ENCODE results near the gene EMP2.
A peak's percentile ranks its signal among the peaks of the same experiment; 100 is the strongest.

Gene EMP2

DNA sequence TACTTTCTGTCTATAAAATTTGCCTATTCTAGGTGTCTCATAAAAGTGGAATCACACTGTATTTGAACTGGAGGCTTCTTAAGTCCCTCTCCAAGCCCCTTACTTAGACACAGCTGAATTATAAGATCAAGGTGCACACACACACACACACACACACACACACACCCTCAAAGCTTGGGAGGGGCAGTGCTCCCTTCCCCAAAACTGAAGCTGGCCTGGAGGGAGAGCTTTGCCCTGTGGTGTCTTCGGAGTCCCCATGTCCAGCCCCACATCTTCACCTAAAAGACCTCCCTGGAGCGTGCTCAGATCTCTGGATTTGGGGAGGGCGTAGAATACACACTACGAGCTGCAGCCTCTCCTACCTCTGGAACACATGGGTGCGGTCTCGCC, 828 bp downstream of the EMP2 start:
- no peaks in the 10 kb centered on the region for H3K27me3 ChIP-seq (ENCODE audit: insufficient read depth, low read depth, severe bottlenecking)
- peak; percentile 10 for DNase-seq
- no peaks in the 10 kb centered on the region; the same call in 1 of the 2 replicates for H3K36me3 ChIP-seq
- TF ChIP-seq, protein P1, sequence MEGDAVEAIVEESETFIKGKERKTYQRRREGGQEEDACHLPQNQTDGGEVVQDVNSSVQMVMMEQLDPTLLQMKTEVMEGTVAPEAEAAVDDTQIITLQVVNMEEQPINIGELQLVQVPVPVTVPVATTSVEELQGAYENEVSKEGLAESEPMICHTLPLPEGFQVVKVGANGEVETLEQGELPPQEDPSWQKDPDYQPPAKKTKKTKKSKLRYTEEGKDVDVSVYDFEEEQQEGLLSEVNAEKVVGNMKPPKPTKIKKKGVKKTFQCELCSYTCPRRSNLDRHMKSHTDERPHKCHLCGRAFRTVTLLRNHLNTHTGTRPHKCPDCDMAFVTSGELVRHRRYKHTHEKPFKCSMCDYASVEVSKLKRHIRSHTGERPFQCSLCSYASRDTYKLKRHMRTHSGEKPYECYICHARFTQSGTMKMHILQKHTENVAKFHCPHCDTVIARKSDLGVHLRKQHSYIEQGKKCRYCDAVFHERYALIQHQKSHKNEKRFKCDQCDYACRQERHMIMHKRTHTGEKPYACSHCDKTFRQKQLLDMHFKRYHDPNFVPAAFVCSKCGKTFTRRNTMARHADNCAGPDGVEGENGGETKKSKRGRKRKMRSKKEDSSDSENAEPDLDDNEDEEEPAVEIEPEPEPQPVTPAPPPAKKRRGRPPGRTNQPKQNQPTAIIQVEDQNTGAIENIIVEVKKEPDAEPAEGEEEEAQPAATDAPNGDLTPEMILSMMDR (IDR thresholded peaks at IDR 0.05; ENCODE audit: low read depth, low read length): no peak
- peak overlapping the region; percentile 67 for H3K4me3 ChIP-seq (ENCODE audit: low read depth, low read length)
- peak overlapping the region; percentile 83; the same call in 1 of the 2 replicates for H3K27ac ChIP-seq
- H3K9me3 ChIP-seq (ENCODE audit: severe bottlenecking): peaks cover 3% of the 10 kb centered on the region

DNA sequence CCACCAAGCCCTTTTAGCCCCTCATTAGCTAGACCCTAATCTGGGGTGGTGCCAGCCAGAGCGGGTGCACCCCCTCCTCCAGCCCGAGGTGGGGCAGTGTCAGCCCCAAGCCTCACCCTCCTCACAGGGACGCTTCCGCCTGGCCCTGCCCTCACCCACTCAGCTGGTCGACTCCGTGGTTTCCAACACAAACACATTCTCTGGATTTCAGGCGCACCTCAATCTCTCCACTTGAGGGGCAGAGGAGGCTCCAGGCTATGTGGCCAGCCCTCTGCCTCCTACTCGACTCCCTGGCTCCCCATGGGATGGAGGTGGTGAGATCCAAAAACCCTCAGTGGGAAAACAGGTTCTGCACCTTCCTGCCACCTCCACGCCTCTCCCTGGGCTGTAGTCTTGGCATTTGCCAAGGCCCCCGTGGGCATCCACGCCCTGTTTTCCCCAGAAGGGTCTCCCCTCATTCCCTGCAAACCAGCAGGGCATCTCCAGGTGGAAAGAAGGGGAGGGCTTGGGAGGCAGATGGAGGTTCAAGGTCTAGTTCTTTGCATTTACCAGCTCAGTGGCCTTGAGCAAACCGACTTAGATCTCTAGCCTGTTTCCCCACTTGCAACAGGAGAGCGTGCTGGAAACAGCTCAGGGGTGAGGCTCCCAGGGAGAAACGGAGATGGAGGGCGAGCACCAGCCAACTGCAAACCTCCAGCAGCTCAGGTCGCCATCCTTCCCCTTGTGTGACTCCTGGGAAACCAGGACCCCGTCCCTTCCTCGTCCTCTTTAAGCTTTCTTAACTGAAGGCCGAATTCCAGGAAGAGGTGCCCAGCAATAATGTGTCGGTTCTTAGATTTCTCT, 1.7 kb downstream of the EMP2 start:
- Histone ChIP-seq H3K27me3 (ENCODE audit: insufficient read depth, low read depth, severe bottlenecking) (no peaks in the 10 kb centered on the region), H3K9me3 (ENCODE audit: severe bottlenecking) (peaks cover 3% of the 10 kb centered on the region), H3K4me3 (ENCODE audit: low read depth, low read length) (no peak overlapping the region), H3K36me3 (no peaks in the 10 kb centered on the region; the same call in 1 of the 2 replicates), H3K27ac (no peak overlapping the region)
- no peak for DNase-seq
- TF ChIP-seq, protein P1 (IDR thresholded peaks at IDR 0.05; ENCODE audit: low read depth, low read length): no peak

DNA sequence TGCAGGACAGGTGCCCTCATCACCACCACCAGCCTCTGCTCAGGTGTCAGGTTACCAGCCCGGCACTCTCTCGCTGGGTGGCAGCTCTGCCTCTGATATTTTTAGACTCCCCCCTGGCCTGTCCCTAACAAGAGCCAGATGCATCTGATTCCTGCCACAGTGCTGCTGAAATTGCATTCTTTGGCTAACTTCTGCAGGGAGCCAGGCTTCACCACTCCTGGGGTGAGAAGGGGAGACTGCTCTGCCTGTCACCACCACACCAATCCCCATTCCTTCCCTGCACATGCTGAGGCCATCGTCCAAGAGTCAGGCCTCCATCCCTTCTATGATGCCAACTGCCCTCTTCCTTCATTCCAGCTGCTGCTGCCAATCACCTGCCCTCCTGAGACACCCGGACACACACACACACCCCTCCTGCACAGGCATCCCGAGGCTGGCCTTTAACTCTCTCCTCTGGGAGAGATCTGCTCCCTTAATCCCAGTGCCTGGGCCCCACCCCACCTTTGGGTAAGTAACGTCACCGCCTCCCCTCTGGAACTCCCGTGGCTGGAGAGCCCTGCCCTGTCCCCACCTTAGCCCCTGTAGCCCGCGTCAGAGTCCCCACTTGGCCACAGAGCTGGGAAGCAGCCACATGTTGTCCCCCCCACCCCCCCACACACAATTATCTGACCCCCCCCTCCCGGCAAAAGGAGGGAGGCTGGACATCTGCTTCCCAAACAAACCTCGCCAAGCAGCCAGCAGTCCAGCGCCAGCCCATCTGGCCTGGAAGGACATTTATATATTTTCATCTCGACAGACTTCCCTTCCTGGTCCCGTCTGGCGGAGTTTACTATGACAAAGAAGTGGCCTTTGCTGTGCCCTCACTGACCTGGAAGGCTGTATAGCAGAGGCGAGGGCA, 2.8 kb downstream of the EMP2 start:
- no peaks in the 10 kb centered on the region for H3K27me3 ChIP-seq (ENCODE audit: insufficient read depth, low read depth, severe bottlenecking)
- H3K27ac ChIP-seq: no peak overlapping the region
- no peak overlapping the region for H3K4me3 ChIP-seq (ENCODE audit: low read depth, low read length)
- TF ChIP-seq, protein P1 (IDR thresholded peaks at IDR 0.05; ENCODE audit: low read depth, low read length): no peak
- DNase-seq: peak; percentile 44
- H3K36me3 ChIP-seq: no peaks in the 10 kb centered on the region; the same call in 1 of the 2 replicates
- H3K9me3 ChIP-seq (ENCODE audit: severe bottlenecking): no peaks in the 10 kb centered on the region

DNA sequence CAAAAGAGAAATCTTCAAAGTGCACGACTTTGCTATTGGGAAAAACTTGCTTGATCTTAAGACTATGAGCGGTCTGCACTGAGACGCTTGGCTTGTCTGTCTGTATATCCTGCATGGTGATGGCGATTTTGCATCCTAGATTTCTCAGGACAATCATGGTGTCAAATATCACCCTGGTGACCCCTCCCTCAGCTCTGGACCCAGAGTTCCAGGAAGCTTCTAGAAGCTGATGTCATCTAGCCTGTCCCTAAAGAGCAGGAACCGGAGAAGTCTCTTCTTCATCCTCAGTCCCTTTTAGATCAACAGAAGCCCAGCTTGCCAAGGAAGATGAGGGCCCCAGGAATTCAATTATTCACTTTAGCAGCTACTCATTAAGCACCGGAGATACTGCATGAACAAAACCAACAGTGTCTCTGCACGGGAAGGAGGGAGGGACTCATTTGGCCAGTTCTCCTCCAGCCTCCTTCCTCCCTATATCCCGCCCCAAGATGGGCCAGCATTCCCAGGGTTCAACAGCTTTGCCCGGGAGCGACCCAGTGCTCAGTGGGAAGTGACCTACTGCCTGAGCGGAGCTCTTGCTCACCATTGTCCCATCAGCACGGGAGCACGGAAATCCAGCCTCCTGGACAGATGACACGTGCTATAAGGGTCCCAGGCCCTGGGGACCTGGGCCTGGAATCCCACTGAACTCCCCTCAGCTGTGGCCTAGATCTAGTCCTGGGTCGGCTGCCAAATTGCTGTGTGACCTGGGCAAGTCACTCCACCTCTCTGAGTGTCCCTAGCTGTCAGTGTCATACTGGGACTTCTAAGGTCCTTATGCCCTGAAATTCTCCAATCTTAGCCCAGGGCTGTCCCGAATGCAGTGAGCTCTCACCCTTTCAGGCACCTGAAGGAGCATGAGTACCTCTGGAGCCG, 3.8 kb downstream of the EMP2 start:
- TF ChIP-seq, protein P1 (IDR thresholded peaks at IDR 0.05; ENCODE audit: low read depth, low read length): no peak
- Histone ChIP-seq H3K27ac (no peak overlapping the region), H3K4me3 (ENCODE audit: low read depth, low read length) (no peak overlapping the region), H3K27me3 (ENCODE audit: insufficient read depth, low read depth, severe bottlenecking) (no peaks in the 10 kb centered on the region), H3K36me3 (no peaks in the 10 kb centered on the region; the same call in 1 of the 2 replicates), H3K9me3 (ENCODE audit: severe bottlenecking) (no peaks in the 10 kb centered on the region)
- no peak for DNase-seq

DNA sequence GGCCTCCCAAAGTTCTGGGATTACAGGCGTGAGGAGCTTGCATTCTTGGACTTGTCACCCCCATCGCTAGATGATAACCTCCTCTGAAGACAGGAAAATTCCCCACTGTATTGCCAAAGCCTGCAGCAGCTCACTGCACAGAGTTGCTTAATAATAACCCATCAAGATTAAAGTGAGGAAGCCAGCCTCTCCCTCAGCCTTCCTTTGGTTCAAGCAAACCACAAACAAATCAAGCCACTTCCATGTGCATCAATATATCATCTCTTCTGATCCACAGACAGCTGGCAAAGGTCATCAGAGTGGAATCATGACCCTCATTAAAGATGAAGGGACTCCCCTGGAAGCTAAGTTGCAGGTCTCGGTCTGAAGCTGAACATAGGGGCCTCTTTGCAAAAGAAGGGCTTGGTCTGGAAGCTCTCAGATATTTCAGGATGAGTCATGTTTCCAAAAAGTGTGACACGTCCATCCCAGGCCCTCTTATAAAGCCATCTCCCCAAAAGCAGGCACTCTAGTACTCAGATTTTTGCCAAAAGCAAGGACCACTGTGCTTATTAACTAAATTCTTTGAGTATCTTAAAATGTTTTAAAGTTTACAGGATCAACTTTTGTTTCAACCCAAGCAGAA, 4.8 kb downstream of the EMP2 start:
- TF ChIP-seq, protein P1 (IDR thresholded peaks at IDR 0.05; ENCODE audit: low read depth, low read length): no peak
- H3K27ac ChIP-seq: no peak overlapping the region
- H3K4me3 ChIP-seq (ENCODE audit: low read depth, low read length): no peak overlapping the region
- H3K36me3 ChIP-seq: no peaks in the 10 kb centered on the region; the same call in 1 of the 2 replicates
- no peaks in the 10 kb centered on the region for H3K27me3 ChIP-seq (ENCODE audit: insufficient read depth, low read depth, severe bottlenecking)
- no peak for DNase-seq
- H3K9me3 ChIP-seq (ENCODE audit: severe bottlenecking): no peaks in the 10 kb centered on the region

Measured in WERI-Rb-1 (cell line).